Measurements from ENCODE around the gene ARID2.

Gene ARID2

DNA sequence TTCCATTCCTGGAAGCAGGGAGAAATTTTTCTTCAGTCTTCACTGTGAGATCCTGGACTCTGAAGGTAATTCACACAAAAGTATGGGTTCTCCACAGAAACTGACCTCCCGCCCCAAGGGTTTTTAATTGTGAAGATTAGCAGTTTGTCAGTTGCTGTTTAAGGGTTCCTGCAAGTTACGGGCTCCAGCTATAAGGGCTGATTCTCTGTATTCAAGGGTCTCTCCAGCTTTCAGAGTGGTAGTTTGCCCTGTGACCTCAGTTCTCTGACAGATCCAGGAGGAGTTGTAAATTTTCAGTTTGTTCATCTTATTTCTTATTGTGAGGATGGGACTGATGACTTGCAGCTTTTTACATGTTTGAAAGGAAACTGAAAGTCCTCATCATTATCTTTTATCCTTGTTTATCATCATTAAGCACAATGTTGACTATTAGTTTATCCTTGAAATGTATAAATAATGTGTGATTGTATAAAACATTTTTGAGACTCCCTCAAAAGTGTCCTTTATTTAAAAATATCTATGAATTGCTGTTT, 149.9 kb downstream of the ARID2 start:
- no peaks in the 10 kb centered on the region for H3K36me3 ChIP-seq (ENCODE audit: insufficient read depth, low read length)
- H3K4me1 ChIP-seq (ENCODE audit: insufficient read depth, low read length): peaks cover 7% of the 10 kb centered on the region; the same call in 1 of the 2 replicates
- H3K9ac ChIP-seq (ENCODE audit: low read depth, low read length): no peak overlapping the region

DNA sequence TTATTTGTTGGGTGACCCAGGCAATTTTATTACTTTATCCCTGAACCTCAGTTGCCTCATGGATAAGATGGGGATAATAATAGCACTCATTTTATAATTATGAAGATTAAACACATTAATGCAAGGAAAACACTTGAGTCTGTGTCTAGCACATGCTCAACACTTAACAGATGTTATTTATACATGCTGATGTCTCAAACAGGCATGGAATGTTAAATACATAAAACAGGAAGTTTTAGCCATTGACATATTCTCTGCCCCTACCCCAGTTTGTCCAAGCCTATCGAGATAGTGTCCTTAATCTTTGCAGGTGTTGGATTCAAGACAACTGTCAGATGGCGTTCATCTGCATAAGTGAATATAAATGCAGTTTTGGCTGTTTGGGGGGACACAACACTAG, 151.0 kb downstream of the ARID2 start:
- no peaks in the 10 kb centered on the region for H3K36me3 ChIP-seq (ENCODE audit: insufficient read depth, low read length)
- H3K4me1 ChIP-seq (ENCODE audit: insufficient read depth, low read length): peaks cover 7% of the 10 kb centered on the region; the same call in 1 of the 2 replicates
- no peak overlapping the region for H3K9ac ChIP-seq (ENCODE audit: low read depth, low read length)
- H3K9me3 ChIP-seq (ENCODE audit: control insufficient read depth, insufficient read depth, low read length): peaks cover 3% of the 10 kb centered on the region

More for the DNA sequence above, 149.9 kb downstream of the ARID2 start:
- no peaks in the 10 kb centered on the region for H3K9me3 ChIP-seq (ENCODE audit: control insufficient read depth, insufficient read depth, low read length)

DNA sequence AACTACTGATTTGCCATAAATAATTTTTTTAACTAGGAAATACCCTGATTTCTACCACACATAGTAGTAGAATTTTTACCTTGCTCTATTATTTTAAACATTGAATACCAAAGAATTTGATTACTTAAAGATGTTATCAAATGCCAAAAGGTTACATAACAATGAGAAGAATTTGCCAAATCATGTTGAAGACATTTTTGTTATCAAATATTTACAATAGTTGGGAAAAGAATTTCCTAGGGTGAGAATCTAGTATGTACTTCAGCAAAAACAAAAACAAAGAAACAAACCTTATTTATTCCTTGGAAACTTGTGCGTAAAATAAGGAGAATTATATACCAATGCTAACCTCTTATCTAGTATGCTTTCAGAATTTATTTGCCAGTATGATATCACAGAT, 153.7 kb downstream of the ARID2 start:
- Histone ChIP-seq H3K4me1 (ENCODE audit: insufficient read depth, low read length) (peaks cover 7% of the 10 kb centered on the region; the same call in 1 of the 2 replicates), H3K36me3 (ENCODE audit: insufficient read depth, low read length) (0 out of 2 replicates have a peak, but pooled peaks cover 3% of the 10 kb centered on the region)

DNA sequence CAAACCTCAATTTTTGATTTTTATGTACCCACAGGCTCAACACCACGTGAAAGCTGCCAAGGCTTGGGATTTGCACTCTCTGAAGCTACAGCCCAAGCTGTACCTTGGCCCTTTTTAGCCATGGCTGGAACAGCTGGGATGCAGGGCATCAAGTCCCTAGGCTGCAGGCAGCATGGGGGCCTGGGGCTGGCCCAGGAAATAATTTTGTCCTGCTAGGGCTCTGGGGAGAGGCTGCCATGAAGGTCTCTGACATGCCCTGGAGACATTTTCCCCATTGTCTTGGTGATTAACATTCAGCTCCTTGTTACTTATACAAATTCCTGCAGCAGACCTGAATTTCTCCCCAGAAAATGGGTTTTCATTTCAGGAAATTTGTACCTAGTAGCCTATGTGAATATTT, 157.2 kb downstream of the ARID2 start:
- peaks cover 7% of the 10 kb centered on the region; the same call in 1 of the 2 replicates for H3K4me1 ChIP-seq (ENCODE audit: insufficient read depth, low read length)
- peaks cover 3% of the 10 kb centered on the region; the same call in 1 of the 2 replicates for H3K36me3 ChIP-seq (ENCODE audit: insufficient read depth, low read length)

More for the DNA sequence above, 153.7 kb downstream of the ARID2 start:
- no peak overlapping the region for H3K9ac ChIP-seq (ENCODE audit: low read depth, low read length)
- H3K9me3 ChIP-seq (ENCODE audit: control insufficient read depth, insufficient read depth, low read length): peaks cover 4% of the 10 kb centered on the region

DNA sequence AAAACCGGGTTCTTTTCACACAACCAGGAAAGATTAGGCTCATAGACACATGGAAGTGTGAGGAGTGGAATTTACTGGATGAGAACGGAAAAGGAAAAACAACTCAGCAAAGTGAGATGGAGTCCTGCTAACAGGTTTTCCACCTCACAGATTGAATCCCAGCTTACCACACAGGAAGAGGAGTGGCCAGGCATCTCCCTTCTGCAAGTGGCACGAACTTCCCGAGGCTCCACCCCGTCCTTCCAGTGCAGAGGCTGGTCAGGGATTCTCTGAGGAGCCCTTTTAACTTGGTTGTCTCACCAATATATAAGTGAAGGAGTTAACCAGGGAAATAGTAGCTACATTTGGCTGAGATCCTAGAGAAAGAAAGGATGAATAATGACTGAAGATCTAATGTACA, 158.0 kb downstream of the ARID2 start:
- no peak overlapping the region for H3K9ac ChIP-seq (ENCODE audit: low read depth, low read length)
- peaks cover 7% of the 10 kb centered on the region; the same call in 1 of the 2 replicates for H3K36me3 ChIP-seq (ENCODE audit: insufficient read depth, low read length)
- peaks cover 4% of the 10 kb centered on the region for H3K9me3 ChIP-seq (ENCODE audit: control insufficient read depth, insufficient read depth, low read length)
- peaks cover 5% of the 10 kb centered on the region; the same call in 1 of the 2 replicates for H3K4me1 ChIP-seq (ENCODE audit: insufficient read depth, low read length)

More for the DNA sequence above, 157.2 kb downstream of the ARID2 start:
- Histone ChIP-seq H3K9me3 (ENCODE audit: control insufficient read depth, insufficient read depth, low read length) (peaks cover 4% of the 10 kb centered on the region), H3K9ac (ENCODE audit: low read depth, low read length) (no peak overlapping the region)

DNA sequence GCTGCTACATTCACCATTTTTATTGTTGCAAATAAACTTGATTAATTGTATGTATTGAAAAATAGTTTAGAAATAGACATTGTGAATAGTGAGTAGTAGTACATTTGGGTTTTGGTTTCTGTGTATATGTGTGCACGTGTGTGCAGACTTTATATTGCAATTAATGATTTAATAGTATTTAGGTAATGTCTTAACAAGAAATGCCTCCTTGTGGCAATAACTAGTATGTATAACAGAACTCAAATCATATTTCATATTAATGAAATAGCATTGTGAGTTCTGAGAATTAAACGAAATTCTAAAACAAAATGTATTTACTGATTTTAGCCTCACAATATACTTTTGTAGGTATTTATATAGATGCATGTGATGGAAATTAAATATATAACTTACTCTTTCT, 160.8 kb downstream of the ARID2 start:
- Histone ChIP-seq H3K9me3 (ENCODE audit: control insufficient read depth, insufficient read depth, low read length) (peaks cover 3% of the 10 kb centered on the region), H3K36me3 (ENCODE audit: insufficient read depth, low read length) (peaks cover 7% of the 10 kb centered on the region; the same call in 1 of the 2 replicates)

DNA sequence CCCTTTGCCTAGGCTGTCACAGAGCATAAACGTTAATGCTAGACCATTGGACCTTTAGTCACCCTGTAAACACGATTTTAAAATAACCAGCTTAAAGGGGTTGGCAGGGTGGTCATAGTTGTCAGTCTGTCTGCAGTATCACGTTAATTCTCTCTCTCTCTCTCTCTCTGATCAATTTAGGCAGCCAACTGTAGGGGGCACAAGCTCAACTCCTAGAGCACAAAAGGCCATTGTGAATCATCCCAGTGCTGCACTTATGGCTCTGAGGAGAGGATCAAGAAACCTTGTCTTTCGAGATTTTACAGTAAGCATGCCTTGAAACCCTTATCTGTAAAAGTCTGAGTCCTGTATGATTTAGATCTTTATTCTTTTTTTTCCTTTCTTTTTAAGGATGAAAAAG, 163.7 kb downstream of the ARID2 start:
- Histone ChIP-seq H3K36me3 (ENCODE audit: insufficient read depth, low read length) (peaks cover 4% of the 10 kb centered on the region; the same call in 1 of the 2 replicates), H3K9me3 (ENCODE audit: control insufficient read depth, insufficient read depth, low read length) (no peaks in the 10 kb centered on the region), H3K9ac (ENCODE audit: low read depth, low read length) (no peak overlapping the region), H3K4me1 (ENCODE audit: insufficient read depth, low read length) (no peaks in the 10 kb centered on the region)

More for the DNA sequence above, 160.8 kb downstream of the ARID2 start:
- Histone ChIP-seq H3K4me1 (ENCODE audit: insufficient read depth, low read length) (no peaks in the 10 kb centered on the region), H3K9ac (ENCODE audit: low read depth, low read length) (no peak overlapping the region)

DNA sequence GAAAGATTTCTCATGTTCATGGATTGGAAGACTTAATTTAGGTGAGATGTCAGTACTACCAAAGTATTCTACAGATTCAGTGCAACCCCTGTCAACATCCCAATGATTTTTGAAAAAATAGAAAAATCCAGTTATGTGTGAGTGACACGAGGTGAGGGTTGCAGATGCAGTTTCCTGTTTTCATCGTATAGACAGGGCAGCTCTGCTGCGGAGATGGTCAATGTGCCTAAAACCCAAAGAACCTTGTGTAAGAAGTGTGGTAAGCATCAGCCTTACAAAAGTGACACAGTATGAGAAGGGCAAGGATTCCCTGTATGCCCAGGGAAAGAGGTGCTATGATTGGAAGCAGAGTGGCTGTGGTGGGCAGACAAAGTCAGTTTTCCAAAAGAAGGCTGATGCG, 166.5 kb downstream of the ARID2 start:
- Histone ChIP-seq H3K9ac (ENCODE audit: low read depth, low read length) (no peak overlapping the region), H3K4me1 (ENCODE audit: insufficient read depth, low read length) (no peaks in the 10 kb centered on the region), H3K36me3 (ENCODE audit: insufficient read depth, low read length) (peaks cover 4% of the 10 kb centered on the region; the same call in 1 of the 2 replicates), H3K9me3 (ENCODE audit: control insufficient read depth, insufficient read depth, low read length) (no peaks in the 10 kb centered on the region)

DNA sequence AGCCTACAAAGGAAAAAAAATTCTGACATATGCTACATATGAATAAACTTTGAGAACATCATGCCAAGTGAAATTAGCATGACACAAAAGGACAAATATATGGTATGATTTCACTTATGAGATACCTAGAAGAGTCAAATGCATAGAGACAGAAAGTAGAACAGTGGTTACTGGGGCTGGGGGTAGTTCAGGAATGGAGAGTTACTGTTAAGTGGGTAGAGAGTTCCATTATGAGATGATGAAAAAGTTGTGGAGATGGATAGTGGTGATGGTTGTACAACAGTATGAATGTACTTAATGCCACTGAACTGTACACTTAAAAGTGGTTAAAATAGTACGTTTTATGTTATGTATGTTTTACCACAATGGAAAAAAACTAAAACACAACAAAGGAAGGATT, 168.6 kb downstream of the ARID2 start:
- Histone ChIP-seq H3K9ac (ENCODE audit: low read depth, low read length) (no peak overlapping the region), H3K4me1 (ENCODE audit: insufficient read depth, low read length) (no peaks in the 10 kb centered on the region), H3K9me3 (ENCODE audit: control insufficient read depth, insufficient read depth, low read length) (no peaks in the 10 kb centered on the region), H3K36me3 (ENCODE audit: insufficient read depth, low read length) (no peaks in the 10 kb centered on the region; the same call in 1 of the 2 replicates)

DNA sequence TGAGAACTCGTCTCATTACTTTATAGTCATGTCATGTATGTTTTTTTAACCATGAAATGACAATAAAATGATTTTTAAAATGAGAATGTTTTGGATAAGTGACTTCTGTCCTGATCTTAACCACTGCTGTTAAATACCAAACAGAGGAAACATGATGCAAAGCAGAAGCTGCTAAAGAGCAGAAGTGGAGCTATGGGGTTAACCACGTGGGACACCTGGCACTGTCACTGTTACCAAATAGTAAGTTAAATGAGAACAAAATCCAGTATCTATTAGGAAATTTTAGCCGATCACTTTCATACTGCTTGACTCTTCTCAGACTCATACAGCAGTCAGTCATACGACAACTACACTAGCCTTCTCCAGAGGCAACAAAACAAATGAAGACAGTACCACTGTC, 178.4 kb downstream of the ARID2 start:
- no peaks in the 10 kb centered on the region for H3K36me3 ChIP-seq (ENCODE audit: insufficient read depth, low read length)
- no peaks in the 10 kb centered on the region for H3K4me1 ChIP-seq (ENCODE audit: insufficient read depth, low read length)
- no peak overlapping the region for H3K9ac ChIP-seq (ENCODE audit: low read depth, low read length)
- no peaks in the 10 kb centered on the region for H3K9me3 ChIP-seq (ENCODE audit: control insufficient read depth, insufficient read depth, low read length)

DNA sequence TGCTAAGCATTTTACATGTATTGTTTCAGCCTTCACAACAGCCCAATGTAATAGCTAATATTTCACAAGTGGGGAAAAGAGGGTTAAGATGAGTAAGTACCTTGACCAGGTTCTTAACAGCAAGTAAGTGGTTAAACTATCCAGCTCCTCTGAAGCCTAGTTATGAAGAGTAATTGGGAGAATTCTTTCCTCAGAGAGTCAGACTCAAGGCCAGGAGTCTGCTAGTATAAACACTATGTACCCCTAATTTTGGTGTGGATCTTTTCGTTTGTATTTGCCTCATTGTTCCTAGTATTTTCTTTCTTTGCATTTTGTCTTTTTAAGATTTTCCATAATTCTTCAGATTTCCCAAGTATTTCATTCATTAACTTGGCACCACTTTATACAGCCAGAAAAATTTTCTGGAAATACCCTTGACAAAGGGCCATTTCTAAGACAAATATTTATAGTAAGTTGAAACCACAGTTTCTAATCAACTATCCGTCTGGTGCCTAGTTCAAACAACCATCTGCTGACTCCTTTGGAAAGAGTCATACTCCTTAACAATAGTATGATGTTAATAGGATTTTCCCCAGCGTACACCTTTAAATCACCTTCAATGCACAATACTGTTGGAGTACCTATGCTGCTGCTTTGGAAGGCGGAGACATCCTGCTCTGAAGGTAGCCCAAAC, 179.7 kb downstream of the ARID2 start:
- H3K9me3 ChIP-seq (ENCODE audit: control insufficient read depth, insufficient read depth, low read length): no peaks in the 10 kb centered on the region
- no peaks in the 10 kb centered on the region for H3K36me3 ChIP-seq (ENCODE audit: insufficient read depth, low read length)
- H3K4me1 ChIP-seq (ENCODE audit: insufficient read depth, low read length): no peaks in the 10 kb centered on the region
- no peak overlapping the region for H3K9ac ChIP-seq (ENCODE audit: low read depth, low read length)

DNA sequence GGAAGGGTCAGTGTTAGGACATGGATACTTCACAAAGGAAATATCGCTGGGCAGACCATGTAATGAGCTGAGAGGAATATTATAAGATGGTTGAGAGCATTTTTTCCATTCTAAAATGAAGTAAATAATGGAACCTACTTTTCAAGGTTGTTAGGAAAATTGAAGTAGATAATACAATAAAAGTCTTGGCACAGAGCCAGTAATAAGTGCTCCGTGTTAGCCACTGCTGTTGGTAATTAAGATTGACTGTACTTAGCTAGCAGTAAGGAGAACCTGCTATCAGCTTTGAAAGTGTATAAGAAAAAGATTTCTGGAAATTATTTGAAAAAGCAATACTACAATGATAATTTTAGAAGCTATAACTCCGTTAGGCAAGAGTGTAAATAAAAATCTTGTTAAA, 183.3 kb downstream of the ARID2 start:
- Histone ChIP-seq H3K9ac (ENCODE audit: low read depth, low read length) (no peak overlapping the region), H3K4me1 (ENCODE audit: insufficient read depth, low read length) (no peaks in the 10 kb centered on the region), H3K36me3 (ENCODE audit: insufficient read depth, low read length) (no peaks in the 10 kb centered on the region)

DNA sequence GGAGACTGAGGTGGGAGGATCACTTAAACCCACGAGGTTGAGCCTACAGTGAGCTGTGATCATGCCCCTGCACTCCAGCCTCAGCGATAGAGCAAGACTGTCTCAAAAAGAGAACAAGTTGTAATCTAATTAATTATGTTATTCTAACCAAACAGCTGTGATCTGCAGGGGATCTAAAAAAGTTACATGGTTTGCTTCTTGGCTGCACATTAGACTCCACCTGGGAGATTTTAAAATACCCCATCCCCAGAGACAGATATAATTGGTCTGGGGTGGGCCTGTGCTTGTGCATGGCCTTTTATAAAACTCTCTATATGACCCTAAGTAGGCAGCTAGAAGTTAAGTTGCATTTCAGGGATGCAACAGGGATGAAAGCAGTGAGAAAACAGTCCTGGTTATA, 184.1 kb downstream of the ARID2 start:
- no peak overlapping the region for H3K9ac ChIP-seq (ENCODE audit: low read depth, low read length)
- H3K4me1 ChIP-seq (ENCODE audit: insufficient read depth, low read length): no peaks in the 10 kb centered on the region
- no peaks in the 10 kb centered on the region for H3K36me3 ChIP-seq (ENCODE audit: insufficient read depth, low read length)
- no peaks in the 10 kb centered on the region for H3K9me3 ChIP-seq (ENCODE audit: control insufficient read depth, insufficient read depth, low read length)

More for the DNA sequence above, 183.3 kb downstream of the ARID2 start:
- no peaks in the 10 kb centered on the region for H3K9me3 ChIP-seq (ENCODE audit: control insufficient read depth, insufficient read depth, low read length)

DNA sequence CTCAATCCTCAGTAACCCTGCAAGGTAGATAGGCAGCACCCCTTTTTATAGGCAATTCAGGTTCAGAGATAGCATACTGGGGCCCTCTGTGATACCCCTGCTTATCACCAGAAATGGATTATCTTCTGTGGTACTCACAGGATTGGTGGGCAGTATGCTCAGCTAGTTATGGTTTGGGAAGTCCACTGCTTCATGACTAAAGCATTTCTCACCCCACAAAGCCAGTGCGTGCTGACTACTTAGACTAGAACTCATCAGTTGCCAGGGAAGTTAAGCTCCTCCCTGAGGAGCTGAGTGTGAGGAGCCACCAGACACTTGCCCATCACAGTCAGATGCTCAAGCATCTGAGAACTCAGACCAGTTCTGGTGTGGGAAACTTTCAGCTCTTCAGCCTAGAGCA, 184.6 kb downstream of the ARID2 start:
- no peak overlapping the region for H3K9ac ChIP-seq (ENCODE audit: low read depth, low read length)
- no peaks in the 10 kb centered on the region for H3K4me1 ChIP-seq (ENCODE audit: insufficient read depth, low read length)
- H3K36me3 ChIP-seq (ENCODE audit: insufficient read depth, low read length): no peaks in the 10 kb centered on the region
- no peaks in the 10 kb centered on the region for H3K9me3 ChIP-seq (ENCODE audit: control insufficient read depth, insufficient read depth, low read length)

DNA sequence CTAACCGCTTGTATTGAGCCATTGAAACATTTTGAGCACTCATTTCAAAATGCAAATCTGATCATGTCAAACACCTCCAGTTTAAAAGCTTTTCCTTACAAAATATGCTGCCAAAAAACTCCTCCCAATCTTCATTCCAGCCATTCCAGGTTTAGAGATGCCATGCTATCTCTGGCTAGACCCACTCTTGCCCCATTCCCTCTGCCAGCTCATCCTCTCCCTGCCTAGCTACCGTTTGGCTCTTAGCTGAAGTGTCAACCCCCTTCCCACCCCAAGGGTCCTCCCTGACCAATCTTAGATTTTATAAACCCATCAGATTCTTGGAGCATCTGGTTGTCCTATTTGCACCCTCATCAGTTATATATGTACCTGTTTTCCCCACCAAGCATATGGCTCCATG, 185.9 kb downstream of the ARID2 start:
- no peaks in the 10 kb centered on the region for H3K36me3 ChIP-seq (ENCODE audit: insufficient read depth, low read length)
- H3K9ac ChIP-seq (ENCODE audit: low read depth, low read length): no peak overlapping the region
- no peaks in the 10 kb centered on the region for H3K4me1 ChIP-seq (ENCODE audit: insufficient read depth, low read length)
- no peaks in the 10 kb centered on the region for H3K9me3 ChIP-seq (ENCODE audit: control insufficient read depth, insufficient read depth, low read length)
